Left lobe of liver (tissue), 2 donors: Measurements from ENCODE around the gene FGF22. TPM values are rescaled to one million over a fixed set of nuclear protein-coding genes. Genes with fewer than 3 reads are reported as not detected.
"Not testable (repeated sequence)": the region's sequence is repeated elsewhere in the genome, so short reads cannot be mapped to it uniquely, and the experiment has no call there.

Experiments
- ATAC-seq: fragments of 200-7000 bp; cut with Tn5 transposase; one replicate; pipeline ENCODE4 v1.9.1; 2020; ENCODE audit warnings: mild to moderate bottlenecking, moderate library complexity
- DNase-seq: peaks from one replicate; pipeline ENCODE4 v3.0.0-alpha.2; 2020; ENCODE audit warnings: low spot score
- total RNA-seq: library from RNA; stranded (reverse); gene quantifications from one replicate; pipeline ENCODE4 v1.2.1, GENCODE V29; 2021
- donor health status: DM: no; HTN: no; CAD: no; lungs with moderate emphysema.
- donor health status: DM: no; HTN: yes; CAD: no.

Gene FGF22
- total RNA-seq: 0.30 TPM

GRCh38 chr19:639253-640160 is at the start of gene FGF22:
TSS of gene FGF22 (plus strand) at chr19:639879. CDS start at chr19:639926, 47 bp downstream.
- ATAC-seq: peak; percentile 89

GRCh38 chr19:590396-590745 is 49.3 kb upstream of the FGF22 start:
- ATAC-seq: no peak
- no peak for DNase-seq

More at GRCh38 chr19:639253-640160, at the start of gene FGF22:
- DNase-seq: peak; percentile 89

- DNase-seq (no peak), ATAC-seq (no peak)
These were observed 49.0 kb upstream of the FGF22 start for GRCh38 chr19:590750-591098.

- peak; percentile 77 for ATAC-seq
- no peak for DNase-seq
These were observed 48.4 kb upstream of the FGF22 start for GRCh38 chr19:591099-591958.

GRCh38 chr19:592101-592500 is 47.6 kb upstream of the FGF22 start:
- DNase-seq (no peak), ATAC-seq (no peak)

GRCh38 chr19:593055-593454 is 46.6 kb upstream of the FGF22 start:
- ATAC-seq (no peak), DNase-seq (no peak)

- DNase-seq (no peak), ATAC-seq (no peak)
These were observed 46.2 kb upstream of the FGF22 start for GRCh38 chr19:593505-593904.

- ATAC-seq: no peak
- no peak for DNase-seq
These were observed 45.3 kb upstream of the FGF22 start for GRCh38 chr19:594265-594870.

- DNase-seq (no peak), ATAC-seq (no peak)
These were observed 44.1 kb upstream of the FGF22 start for GRCh38 chr19:595326-596262.

GRCh38 chr19:596263-596655 is 43.4 kb upstream of the FGF22 start:
- DNase-seq: no peak
- no peak for ATAC-seq

GRCh38 chr19:597406-598315 is 42.0 kb upstream of the FGF22 start:
- ATAC-seq (no peak), DNase-seq (no peak)

GRCh38 chr19:601310-601709 is 38.4 kb upstream of the FGF22 start:
- no peak for ATAC-seq

GRCh38 chr19:601790-602189 is 37.9 kb upstream of the FGF22 start:
- no peak for DNase-seq
- no peak for ATAC-seq

More at GRCh38 chr19:601310-601709, 38.4 kb upstream of the FGF22 start:
- DNase-seq: no peak

GRCh38 chr19:602391-603301 is 37.0 kb upstream of the FGF22 start:
- ATAC-seq (no peak), DNase-seq (no peak)

- ATAC-seq, DNase-seq: not testable (repeated sequence)
These were observed 36.4 kb upstream of the FGF22 start for GRCh38 chr19:603302-603639.

GRCh38 chr19:603779-604178 is 35.9 kb upstream of the FGF22 start:
- not testable (repeated sequence) for DNase-seq, ATAC-seq

GRCh38 chr19:604355-604754 is 35.3 kb upstream of the FGF22 start:
- ATAC-seq (no peak), DNase-seq (no peak)
